OCI-LY1 (cell line): ENCODE data around the gene PGC.
"Not testable (repeated sequence)": the region's sequence is repeated elsewhere in the genome, so short reads cannot be mapped to it uniquely, and the experiment has no call there.

ENCODE experiments used
- H2AFZ ChIP-seq: fragments of 200-600 bp; sonication (generic), shearing (Covaris generic); 2 replicates; pipeline ENCODE4 v1.6.0; 2014; ENCODE audit warnings: antibody characterized with exemption, mild to moderate bottlenecking, low read length
- H3F3A ChIP-seq: fragments of 200-600 bp; sonication (generic), shearing (Covaris generic); 2 replicates; pipeline ENCODE4 v1.6.0; 2014; ENCODE audit warnings: mild to moderate bottlenecking, antibody characterized with exemption, low read length, moderate library complexity; ENCODE audit not compliant: insufficient read depth
- H3K27ac ChIP-seq: fragments of 200-600 bp; sonication (generic); 2 replicates; pipeline ENCODE4 v1.5.1; 2014; ENCODE audit warnings: low read length, mixed run types, mild to moderate bottlenecking, low read depth; ENCODE audit not compliant: poor library complexity, severe bottlenecking
- H3K27me3 ChIP-seq: fragments of 200-600 bp; sonication (generic); 2 replicates; pipeline ENCODE4 v1.6.0; 2014; ENCODE audit warnings: antibody characterized with exemption, mild to moderate bottlenecking, low read length, moderate library complexity; ENCODE audit not compliant: insufficient read depth
- H3K36me3 ChIP-seq: fragments of 200-600 bp; sonication (generic); 2 replicates; pipeline ENCODE4 v1.6.1; 2014; ENCODE audit warnings: mild to moderate bottlenecking, antibody characterized with exemption, low read length, moderate library complexity, mixed read lengths; ENCODE audit not compliant: insufficient read depth
- H3K4me1 ChIP-seq: fragments of 200-600 bp; sonication (generic); 2 replicates; pipeline ENCODE4 v1.5.1; 2014; ENCODE audit warnings: mild to moderate bottlenecking, low read length, moderate library complexity; ENCODE audit not compliant: insufficient read depth, severe bottlenecking
- H3K4me2 ChIP-seq: fragments of 200-600 bp; sonication (generic), shearing (Covaris generic); 2 replicates; pipeline ENCODE4 v1.6.1; 2014; ENCODE audit warnings: low read length
- H3K4me3 ChIP-seq: fragments of 200-600 bp; sonication (generic); 2 replicates; pipeline ENCODE4 v1.5.1; 2014; ENCODE audit warnings: low read length, low read depth, mild to moderate bottlenecking, mixed read lengths; ENCODE audit not compliant: poor library complexity, severe bottlenecking
- H3K79me2 ChIP-seq: fragments of 200-600 bp; shearing (Covaris generic); 2 replicates; pipeline ENCODE4 v1.6.1; 2016; ENCODE audit warnings: mixed run types, low read length, mixed read lengths; ENCODE audit not compliant: insufficient read depth
- H3K9ac ChIP-seq: fragments of 200-600 bp; sonication (generic), shearing (Covaris generic); 2 replicates; pipeline ENCODE4 v1.6.1; 2014; ENCODE audit warnings: mild to moderate bottlenecking, low read length, mixed read lengths
- H3K9me2 ChIP-seq: fragments of 200-600 bp; sonication (generic), shearing (Covaris generic); 2 replicates; pipeline ENCODE4 v1.6.1; 2014; ENCODE audit warnings: low read depth, mild to moderate bottlenecking, low read length, mixed read lengths
- H3K9me3 ChIP-seq: fragments of 200-600 bp; shearing (Covaris generic); 2 replicates; pipeline ENCODE4 v1.6.1; 2014; ENCODE audit warnings: low read length, mixed read lengths
- H4K20me1 ChIP-seq: fragments of 200-600 bp; sonication (generic), shearing (Covaris generic); 2 replicates; pipeline ENCODE4 v1.6.0; 2016; ENCODE audit warnings: mild to moderate bottlenecking, low read length; ENCODE audit not compliant: insufficient read depth
- EZH2 ChIP-seq: fragments of 200-600 bp; sonication (generic), shearing (Covaris generic); IDR thresholded peaks from 2 replicates; pipeline ENCODE4 v1.8.0; 2017; ENCODE audit warnings: borderline replicate concordance, mixed run types, mild to moderate bottlenecking, antibody characterized with exemption, low read length, moderate library complexity, mixed read lengths
- TF ChIP-seq, protein P1 (sequence below): fragments of 200-600 bp; sonication (generic), shearing (Covaris generic); IDR thresholded peaks from 2 replicates; pipeline ENCODE4 v1.5.1; 2017; ENCODE audit warnings: mild to moderate bottlenecking, antibody characterized with exemption, low read length, moderate library complexity, mixed read lengths

PGC gene

DNA sequence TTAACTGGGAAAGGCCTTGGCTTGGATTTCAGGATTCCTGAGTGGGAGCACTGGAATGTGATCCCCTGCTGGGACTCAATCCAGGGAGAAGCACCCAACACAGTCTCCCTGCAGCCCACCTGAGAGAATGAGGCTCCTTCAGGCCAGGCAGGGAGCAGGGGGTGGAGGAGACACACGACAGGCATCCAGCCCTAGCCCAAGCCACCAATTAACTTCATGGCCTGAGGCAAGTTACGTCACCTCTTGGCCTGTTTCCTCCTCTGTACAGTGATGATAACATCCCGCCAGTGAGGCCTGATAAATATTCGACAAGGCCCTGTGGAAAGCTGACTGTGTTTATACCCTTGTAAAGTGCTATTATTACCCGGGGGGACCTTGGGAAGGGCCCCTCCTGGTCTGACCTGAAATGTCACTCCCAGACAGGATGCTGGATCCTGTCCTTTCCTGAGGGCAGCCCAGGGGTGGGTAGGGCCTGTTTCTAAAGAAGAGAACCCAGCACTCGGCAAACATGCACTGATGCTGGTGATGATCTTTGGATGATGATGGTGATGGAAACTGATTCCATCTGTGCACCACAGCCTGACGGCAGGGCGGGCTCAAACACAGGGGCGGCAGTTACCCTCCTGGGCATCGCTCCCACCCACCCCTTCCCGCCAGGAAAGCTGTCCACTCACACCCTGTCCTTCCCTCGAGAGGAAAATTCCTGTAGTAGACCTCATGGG, 20.1 kb upstream of the PGC start:
- no peaks in the 10 kb centered on the region for H3F3A ChIP-seq
- no peak for TF ChIP-seq EZH2
- TF ChIP-seq, protein P1, sequence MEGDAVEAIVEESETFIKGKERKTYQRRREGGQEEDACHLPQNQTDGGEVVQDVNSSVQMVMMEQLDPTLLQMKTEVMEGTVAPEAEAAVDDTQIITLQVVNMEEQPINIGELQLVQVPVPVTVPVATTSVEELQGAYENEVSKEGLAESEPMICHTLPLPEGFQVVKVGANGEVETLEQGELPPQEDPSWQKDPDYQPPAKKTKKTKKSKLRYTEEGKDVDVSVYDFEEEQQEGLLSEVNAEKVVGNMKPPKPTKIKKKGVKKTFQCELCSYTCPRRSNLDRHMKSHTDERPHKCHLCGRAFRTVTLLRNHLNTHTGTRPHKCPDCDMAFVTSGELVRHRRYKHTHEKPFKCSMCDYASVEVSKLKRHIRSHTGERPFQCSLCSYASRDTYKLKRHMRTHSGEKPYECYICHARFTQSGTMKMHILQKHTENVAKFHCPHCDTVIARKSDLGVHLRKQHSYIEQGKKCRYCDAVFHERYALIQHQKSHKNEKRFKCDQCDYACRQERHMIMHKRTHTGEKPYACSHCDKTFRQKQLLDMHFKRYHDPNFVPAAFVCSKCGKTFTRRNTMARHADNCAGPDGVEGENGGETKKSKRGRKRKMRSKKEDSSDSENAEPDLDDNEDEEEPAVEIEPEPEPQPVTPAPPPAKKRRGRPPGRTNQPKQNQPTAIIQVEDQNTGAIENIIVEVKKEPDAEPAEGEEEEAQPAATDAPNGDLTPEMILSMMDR: no peak
- no peaks in the 10 kb centered on the region for H3K4me1 ChIP-seq
- H3K4me2 ChIP-seq: no peak overlapping the region
- H2AFZ ChIP-seq: no peak overlapping the region
- peaks cover 12% of the 10 kb centered on the region; the same call in 1 of the 2 replicates for H3K36me3 ChIP-seq
- H3K9ac ChIP-seq: no peak overlapping the region
- H4K20me1 ChIP-seq: no peaks in the 10 kb centered on the region
- H3K9me3 ChIP-seq: no peaks in the 10 kb centered on the region
- H3K27ac ChIP-seq: no peak overlapping the region
- no peaks in the 10 kb centered on the region for H3K9me2 ChIP-seq
- H3K4me3 ChIP-seq: no peak overlapping the region
- H3K79me2 ChIP-seq: no peaks in the 10 kb centered on the region
- H3K27me3 ChIP-seq: no peaks in the 10 kb centered on the region

GRCh38 chr6:41766043-41766664, 19.0 kb upstream of the PGC start:
- H3K4me1 ChIP-seq, H2AFZ ChIP-seq: not testable (repeated sequence)

DNA sequence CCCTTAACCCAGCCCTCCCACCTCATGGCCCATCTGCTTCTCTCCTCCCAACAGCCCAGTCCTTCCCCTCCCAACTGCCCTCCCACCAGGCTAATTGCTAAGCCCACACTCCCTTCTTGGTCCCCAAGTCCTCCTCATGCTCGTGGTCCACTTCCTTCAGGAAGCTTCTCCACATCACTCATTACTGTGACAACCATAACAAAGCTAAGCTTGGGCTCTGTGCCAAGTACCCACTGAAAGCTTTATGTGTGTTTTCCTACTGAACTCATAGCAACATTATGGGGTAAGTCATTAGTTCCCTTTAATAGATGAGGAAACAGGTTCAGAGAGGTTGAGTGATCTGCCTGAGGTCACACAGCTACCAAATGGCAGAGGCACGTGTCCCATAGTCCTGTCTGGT, 16.3 kb upstream of the PGC start:
- no peaks in the 10 kb centered on the region for H3K36me3 ChIP-seq
- H3K9ac ChIP-seq: no peak overlapping the region
- no peak overlapping the region for H3K4me2 ChIP-seq
- no peaks in the 10 kb centered on the region for H3K4me1 ChIP-seq
- no peak overlapping the region for H3K27ac ChIP-seq
- H3K9me3 ChIP-seq: no peaks in the 10 kb centered on the region
- H3K4me3 ChIP-seq: no peak overlapping the region
- H3K27me3 ChIP-seq: peaks cover 4% of the 10 kb centered on the region; the same call in 1 of the 2 replicates
- H3K79me2 ChIP-seq: no peaks in the 10 kb centered on the region
- no peaks in the 10 kb centered on the region for H3K9me2 ChIP-seq
- no peak for TF ChIP-seq EZH2
- TF ChIP-seq, protein P1: no peak
- no peaks in the 10 kb centered on the region for H4K20me1 ChIP-seq
- no peak overlapping the region for H2AFZ ChIP-seq
- H3F3A ChIP-seq: no peaks in the 10 kb centered on the region

More at GRCh38 chr6:41766043-41766664, 19.0 kb upstream of the PGC start:
- H3K36me3 ChIP-seq, H3K27me3 ChIP-seq, H4K20me1 ChIP-seq, H3K4me2 ChIP-seq, H3F3A ChIP-seq, H3K4me3 ChIP-seq, H3K9me3 ChIP-seq, H3K27ac ChIP-seq, H3K9me2 ChIP-seq, H3K79me2 ChIP-seq, H3K9ac ChIP-seq: not testable (repeated sequence)
